ENCODE results near the gene GPR21. TPM values are rescaled to one million over a fixed set of nuclear protein-coding genes. Genes with fewer than 3 reads are reported as not detected.
A peak's percentile ranks its signal among the peaks of the same experiment; 100 is the strongest.

The GPR21 gene
- total RNA-seq, 1 experiment from 2014 or later = 1.1 TPM

DNA sequence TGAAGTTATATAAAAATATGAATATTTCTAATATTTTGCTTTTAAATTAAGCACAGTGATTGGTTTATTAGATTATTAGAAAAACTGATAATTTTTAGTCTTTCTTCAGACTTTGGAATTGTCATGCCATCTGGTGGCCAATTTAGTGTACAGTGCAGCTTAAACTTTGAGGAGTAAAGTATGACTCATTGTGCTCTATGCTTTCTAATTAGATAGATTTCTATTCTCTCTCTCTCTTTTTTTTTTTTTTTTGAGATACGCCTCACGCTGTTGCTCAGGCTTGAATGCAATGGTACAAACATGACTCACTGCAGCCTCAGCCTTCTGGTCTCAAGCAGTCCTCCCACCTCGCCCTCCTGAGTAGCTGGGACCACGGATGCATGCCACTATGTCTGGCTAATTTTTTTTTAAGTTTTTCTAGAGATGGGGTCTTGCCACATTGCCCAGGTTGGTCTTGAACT lies 42.1 kb upstream of the GPR21 start:
- no peaks in the 10 kb centered on the region for H3K27me3 ChIP-seq (ENCODE audit: insufficient read depth, low read length)
- no peaks in the 10 kb centered on the region for H3K9me2 ChIP-seq (ENCODE audit: insufficient read depth)
- no peak overlapping the region for H3K4me3 ChIP-seq (replicated peaks in 1 of 2; ENCODE audit: low read depth in 1 of 2, low read length in 2 of 2)
- H3K4me1 ChIP-seq (ENCODE audit: control insufficient read depth in 1 of 2, insufficient read depth in 2 of 2, low read length in 2 of 2) = no peaks in the 10 kb centered on the region
- H3K79me2 ChIP-seq (ENCODE audit: insufficient read depth, low read length) = no peaks in the 10 kb centered on the region
- DNase-seq (ENCODE audit: low read depth, low spot score) (peak; percentile 31), ATAC-seq (peak; percentile 58; the same call in 1 of the 2 replicates)
- H3K27ac ChIP-seq (ENCODE audit: low read depth, low read length) = no peak overlapping the region; the same call in 1 of the 2 replicates
- intact Hi-C loops (cut with micrococcal nuclease) = loop anchor here (2.0 to 10.0 kb wide), 3 partner anchors 87 to 527 kb away; partner anchors contain the start of gene RC3H2
- H3K4me2 ChIP-seq (ENCODE audit: low read length) = no peak overlapping the region
- BruUV-seq (replicated peaks) = no TSS peak
- RAD21 ChIA-PET (ENCODE audit: low non-redundant PET in 1 of 2, low total read pairs in 2 of 2, uncharacterized antibody in 2 of 2, unreplicated experiment in 2 of 2) = no interaction called here
- H2AFZ ChIP-seq (ENCODE audit: low read depth, low read length, poor library complexity, severe bottlenecking) = no peak overlapping the region
- no peak for TF ChIP-seq FOSL1 (IDR thresholded peaks at IDR 0.05; ENCODE audit: low read depth)
- TF ChIP-seq EZH2 (IDR thresholded peaks at IDR 0.05) = no peak
- TF ChIP-seq, protein P1, sequence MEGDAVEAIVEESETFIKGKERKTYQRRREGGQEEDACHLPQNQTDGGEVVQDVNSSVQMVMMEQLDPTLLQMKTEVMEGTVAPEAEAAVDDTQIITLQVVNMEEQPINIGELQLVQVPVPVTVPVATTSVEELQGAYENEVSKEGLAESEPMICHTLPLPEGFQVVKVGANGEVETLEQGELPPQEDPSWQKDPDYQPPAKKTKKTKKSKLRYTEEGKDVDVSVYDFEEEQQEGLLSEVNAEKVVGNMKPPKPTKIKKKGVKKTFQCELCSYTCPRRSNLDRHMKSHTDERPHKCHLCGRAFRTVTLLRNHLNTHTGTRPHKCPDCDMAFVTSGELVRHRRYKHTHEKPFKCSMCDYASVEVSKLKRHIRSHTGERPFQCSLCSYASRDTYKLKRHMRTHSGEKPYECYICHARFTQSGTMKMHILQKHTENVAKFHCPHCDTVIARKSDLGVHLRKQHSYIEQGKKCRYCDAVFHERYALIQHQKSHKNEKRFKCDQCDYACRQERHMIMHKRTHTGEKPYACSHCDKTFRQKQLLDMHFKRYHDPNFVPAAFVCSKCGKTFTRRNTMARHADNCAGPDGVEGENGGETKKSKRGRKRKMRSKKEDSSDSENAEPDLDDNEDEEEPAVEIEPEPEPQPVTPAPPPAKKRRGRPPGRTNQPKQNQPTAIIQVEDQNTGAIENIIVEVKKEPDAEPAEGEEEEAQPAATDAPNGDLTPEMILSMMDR (IDR thresholded peaks at IDR 0.05 in 2 of 3, conservative IDR thresholded peaks at IDR 0.05 in 1 of 3; ENCODE audit: borderline replicate concordance in 1 of 3, insufficient read depth in 1 of 3, low read depth in 2 of 3, low read length in 2 of 3) = peak; percentile 59 to 68 (median 61); a peak in 5 of 6 replicates
- no peak for TF ChIP-seq CBX3 (IDR thresholded peaks at IDR 0.05; ENCODE audit: low read depth)
- TF ChIP-seq ZNF274 (IDR thresholded peaks at IDR 0.05; ENCODE audit: low read depth, low read length) = no peak
- TF ChIP-seq SRF (IDR thresholded peaks at IDR 0.05; ENCODE audit: low read depth) = no peak
- TF ChIP-seq ZFX (IDR thresholded peaks at IDR 0.05) = no peak
- TF ChIP-seq POLR2A (IDR thresholded peaks at IDR 0.05; ENCODE audit: borderline replicate concordance, extremely low read depth, insufficient read depth, insufficient read length) = no peak
- TF ChIP-seq, protein P2, sequence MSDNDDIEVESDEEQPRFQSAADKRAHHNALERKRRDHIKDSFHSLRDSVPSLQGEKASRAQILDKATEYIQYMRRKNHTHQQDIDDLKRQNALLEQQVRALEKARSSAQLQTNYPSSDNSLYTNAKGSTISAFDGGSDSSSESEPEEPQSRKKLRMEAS (IDR thresholded peaks at IDR 0.05) = no peak
- no peak for TF ChIP-seq ELF1 (IDR thresholded peaks at IDR 0.05; ENCODE audit: borderline replicate concordance, low read depth)
- TF ChIP-seq YY1 (IDR thresholded peaks at IDR 0.05; ENCODE audit: extremely low read depth, insufficient replicate concordance, low read depth, low read length) = no peak
- TF ChIP-seq ATF3 (IDR thresholded peaks at IDR 0.05) = no peak
- TF ChIP-seq SP1 (IDR thresholded peaks at IDR 0.05; ENCODE audit: low read depth) = no peak
- no peak for TF ChIP-seq SIN3A (IDR thresholded peaks at IDR 0.05; ENCODE audit: low read depth)
- TF ChIP-seq EGR1 (IDR thresholded peaks at IDR 0.05; ENCODE audit: low read depth) = no peak
- peak; percentile 75 for TF ChIP-seq RAD21 (IDR thresholded peaks at IDR 0.05; ENCODE audit: low read depth)
- POLR2A ChIA-PET = interaction anchor here (0.7 kb wide), 1 partner anchor 18 kb away, joined by 3 read pairs; no protein-coding TSS in a partner anchor
- CTCF ChIA-PET = interaction anchor here (0.6 to 1.9 kb wide), 7 partner anchors 11 to 529 kb away, joined by 3 to 8 read pairs (median 3); partner anchors contain the start of genes ZBTB26 and ZBTB6
- H3K9ac ChIP-seq (ENCODE audit: low read length) = no peak overlapping the region
- no peaks in the 10 kb centered on the region for H3K9me3 ChIP-seq (ENCODE audit: control insufficient read depth in 1 of 2, insufficient read depth in 1 of 2, low read depth in 1 of 2, low read length in 2 of 2)
- peaks cover 10 to 14% of the 10 kb centered on the region in 2 experiments; a peak in 3 of 4 replicates for H3K36me3 ChIP-seq (ENCODE audit: control insufficient read depth in 1 of 2, insufficient read depth in 2 of 2, low read length in 2 of 2)
- no peaks in the 10 kb centered on the region for H4K20me1 ChIP-seq (ENCODE audit: insufficient read depth)

Data from HCT116 (cell line).